Measurements from ENCODE around the gene OLFM1. TPM values are rescaled to one million over a fixed set of nuclear protein-coding genes. Genes with fewer than 3 reads are reported as not detected.
"Not testable (repeated sequence)": the region's sequence is repeated elsewhere in the genome, so short reads cannot be mapped to it uniquely, and the experiment has no call there.

The OLFM1 gene
- total RNA-seq, 2 experiments from 2014 or later = 0.30 TPM; not detected in 1

- ATAC-seq (no peak), DNase-seq (peak; percentile 16)
- Mint-ChIP-seq H3K9me3 (ENCODE audit: low read depth) (no peaks in the 10 kb centered on the region), H3K36me3 (no peaks in the 10 kb centered on the region), H3K27ac (no peak overlapping the region), H3K4me3 (no peak overlapping the region), H3K4me1 (peaks cover 4% of the 10 kb centered on the region), H3K27me3 (no peaks in the 10 kb centered on the region)
- CTCF ChIA-PET = no interaction called here
These were observed 38.6 kb upstream of the OLFM1 start for GRCh38 chr9:135048758-135049444.

GRCh38 chr9:135049460-135049859 lies 38.0 kb upstream of the OLFM1 start:
- Mint-ChIP-seq H3K36me3 (no peaks in the 10 kb centered on the region), H3K27me3 (peaks cover 3% of the 10 kb centered on the region), H3K4me3 (no peak overlapping the region), H3K9me3 (ENCODE audit: low read depth) (no peaks in the 10 kb centered on the region), H3K4me1 (peaks cover 4% of the 10 kb centered on the region), H3K27ac (no peak overlapping the region)
- DNase-seq (no peak), ATAC-seq (no peak)
- CTCF ChIA-PET = no interaction called here

GRCh38 chr9:135050072-135050990 lies 37.1 kb upstream of the OLFM1 start:
- ATAC-seq (no peak), DNase-seq (peak; percentile 9)
- Mint-ChIP-seq H3K27ac (no peak overlapping the region), H3K4me3 (no peak overlapping the region), H3K36me3 (no peaks in the 10 kb centered on the region), H3K9me3 (ENCODE audit: low read depth) (no peaks in the 10 kb centered on the region), H3K27me3 (peaks cover 3% of the 10 kb centered on the region), H3K4me1 (peaks cover 4% of the 10 kb centered on the region)
- CTCF ChIA-PET = no interaction called here

- Mint-ChIP-seq H3K4me3 (no peak overlapping the region), H3K4me1 (peaks cover 4% of the 10 kb centered on the region), H3K36me3 (no peaks in the 10 kb centered on the region), H3K9me3 (ENCODE audit: low read depth) (no peaks in the 10 kb centered on the region), H3K27ac (no peak overlapping the region), H3K27me3 (peaks cover 7% of the 10 kb centered on the region)
- CTCF ChIA-PET = no interaction called here
- ATAC-seq (no peak), DNase-seq (no peak)
These were observed 36.0 kb upstream of the OLFM1 start for GRCh38 chr9:135051316-135052038.

GRCh38 chr9:135053133-135053532 lies 34.3 kb upstream of the OLFM1 start:
- ATAC-seq (no peak), DNase-seq (no peak)
- H3K27ac Mint-ChIP-seq = no peak overlapping the region
- CTCF ChIA-PET = no interaction called here
- peaks cover 15% of the 10 kb centered on the region for H3K27me3 Mint-ChIP-seq
- no peaks in the 10 kb centered on the region for H3K9me3 Mint-ChIP-seq (ENCODE audit: low read depth)
- no peak overlapping the region for H3K4me3 Mint-ChIP-seq
- H3K36me3 Mint-ChIP-seq = no peaks in the 10 kb centered on the region
- H3K4me1 Mint-ChIP-seq = peaks cover 4% of the 10 kb centered on the region

- H3K4me3 Mint-ChIP-seq = no peak overlapping the region
- CTCF ChIA-PET = no interaction called here
- no peak overlapping the region for H3K27ac Mint-ChIP-seq
- DNase-seq (no peak), ATAC-seq (no peak)
- peaks cover 4% of the 10 kb centered on the region for H3K4me1 Mint-ChIP-seq
- no peaks in the 10 kb centered on the region for H3K9me3 Mint-ChIP-seq (ENCODE audit: low read depth)
- no peaks in the 10 kb centered on the region for H3K36me3 Mint-ChIP-seq
- H3K27me3 Mint-ChIP-seq = peaks cover 15% of the 10 kb centered on the region
These were observed 32.3 kb upstream of the OLFM1 start for GRCh38 chr9:135055181-135055580.

GRCh38 chr9:135056541-135056940 lies 30.9 kb upstream of the OLFM1 start:
- DNase-seq = no peak
- CTCF ChIA-PET = no interaction called here
- Mint-ChIP-seq H3K27ac (no peak overlapping the region), H3K4me1 (no peaks in the 10 kb centered on the region), H3K4me3 (no peak overlapping the region), H3K9me3 (ENCODE audit: low read depth) (no peaks in the 10 kb centered on the region), H3K36me3 (no peaks in the 10 kb centered on the region), H3K27me3 (peaks cover 15% of the 10 kb centered on the region)
- no peak for ATAC-seq

- CTCF ChIA-PET = no interaction called here
- Mint-ChIP-seq H3K4me1 (no peaks in the 10 kb centered on the region), H3K27me3 (peaks cover 11% of the 10 kb centered on the region), H3K4me3 (no peak overlapping the region), H3K9me3 (ENCODE audit: low read depth) (peaks cover 5% of the 10 kb centered on the region), H3K36me3 (no peaks in the 10 kb centered on the region), H3K27ac (no peak overlapping the region)
- ATAC-seq (no peak), DNase-seq (no peak)
These were observed 26.9 kb upstream of the OLFM1 start for GRCh38 chr9:135060461-135061116.

GRCh38 chr9:135061441-135061840 lies 26.0 kb upstream of the OLFM1 start:
- DNase-seq = no peak
- CTCF ChIA-PET = no interaction called here

GRCh38 chr9:135062254-135062653 lies 25.2 kb upstream of the OLFM1 start:
- DNase-seq (no peak), ATAC-seq (no peak)
- Mint-ChIP-seq H3K4me3 (no peak overlapping the region), H3K4me1 (no peaks in the 10 kb centered on the region), H3K27ac (no peak overlapping the region), H3K9me3 (ENCODE audit: low read depth) (peaks cover 5% of the 10 kb centered on the region), H3K27me3 (peaks cover 3% of the 10 kb centered on the region), H3K36me3 (no peaks in the 10 kb centered on the region)
- CTCF ChIA-PET = no interaction called here

More at GRCh38 chr9:135061441-135061840, 26.0 kb upstream of the OLFM1 start:
- Mint-ChIP-seq H3K27ac (no peak overlapping the region), H3K4me3 (no peak overlapping the region), H3K4me1 (no peaks in the 10 kb centered on the region), H3K27me3 (peaks cover 8% of the 10 kb centered on the region), H3K36me3 (no peaks in the 10 kb centered on the region), H3K9me3 (ENCODE audit: low read depth) (peaks cover 5% of the 10 kb centered on the region)
- ATAC-seq = no peak

- ATAC-seq; H3K27me3 Mint-ChIP-seq; DNase-seq; H3K4me3 Mint-ChIP-seq; H3K4me1 Mint-ChIP-seq; H3K27ac Mint-ChIP-seq; H3K9me3 Mint-ChIP-seq (ENCODE audit: low read depth); H3K36me3 Mint-ChIP-seq; CTCF ChIA-PET: not testable (repeated sequence)
These were observed 24.0 kb upstream of the OLFM1 start for GRCh38 chr9:135063466-135063865.

- ATAC-seq; H3K27ac Mint-ChIP-seq; H3K36me3 Mint-ChIP-seq; DNase-seq; CTCF ChIA-PET; H3K4me3 Mint-ChIP-seq; H3K9me3 Mint-ChIP-seq (ENCODE audit: low read depth); H3K4me1 Mint-ChIP-seq; H3K27me3 Mint-ChIP-seq: not testable (repeated sequence)
These were observed 23.6 kb upstream of the OLFM1 start for GRCh38 chr9:135063888-135064287.

GRCh38 chr9:135065151-135065550 lies 22.3 kb upstream of the OLFM1 start:
- Mint-ChIP-seq H3K27ac (no peak overlapping the region), H3K36me3 (no peaks in the 10 kb centered on the region), H3K4me1 (no peaks in the 10 kb centered on the region), H3K4me3 (no peak overlapping the region), H3K27me3 (no peaks in the 10 kb centered on the region), H3K9me3 (ENCODE audit: low read depth) (peaks cover 5% of the 10 kb centered on the region)
- CTCF ChIA-PET = no interaction called here
- ATAC-seq = no peak
- no peak for DNase-seq

Data from activated CD8-positive, alpha-beta memory T cell treated with anti-CD3 and anti-CD28 coated beads, Interleukin-2, amount 10 ng/mL, durations not matched to agents 7 days and 5 days (primary cell).